Stimulated activated effector memory CD8-positive, alpha-beta T cell treated with anti-CD3 and anti-CD28 coated beads, Interleukin-12 subunit alpha, Interleukin-12 subunit beta, amount 100 ng/mL, for 72 hours (primary cell): Measurements from ENCODE around the gene NLGN2.

Experiments used
- ATAC-seq: fragments of 150-1000 bp; cut with Tn5 transposase; 2 replicates; pipeline ENCODE4 v1.10.0; 2021
- DNase-seq, 2 donors: peaks; one replicate each; pipeline ENCODE4 v3.0.0; 2021 to 2022; ENCODE audit warnings: low spot score in 2 of 2
- H3K27ac Mint-ChIP-seq: one replicate; pipeline ENCODE4 v1.8.0; 2022; ENCODE audit warnings: mild to moderate bottlenecking, mixed read lengths
- H3K36me3 Mint-ChIP-seq: one replicate; pipeline ENCODE4 v1.8.0; 2022; ENCODE audit warnings: mild to moderate bottlenecking, mixed read lengths
- H3K4me1 Mint-ChIP-seq: one replicate; pipeline ENCODE4 v1.8.0; 2022; ENCODE audit warnings: mixed read lengths
- H3K4me3 Mint-ChIP-seq: one replicate; pipeline ENCODE4 v1.8.0; 2022; ENCODE audit warnings: mild to moderate bottlenecking, mixed read lengths
- H3K9me3 Mint-ChIP-seq: one replicate; pipeline ENCODE4 v1.8.0; 2022; ENCODE audit warnings: mixed read lengths

NLGN2 gene

DNA sequence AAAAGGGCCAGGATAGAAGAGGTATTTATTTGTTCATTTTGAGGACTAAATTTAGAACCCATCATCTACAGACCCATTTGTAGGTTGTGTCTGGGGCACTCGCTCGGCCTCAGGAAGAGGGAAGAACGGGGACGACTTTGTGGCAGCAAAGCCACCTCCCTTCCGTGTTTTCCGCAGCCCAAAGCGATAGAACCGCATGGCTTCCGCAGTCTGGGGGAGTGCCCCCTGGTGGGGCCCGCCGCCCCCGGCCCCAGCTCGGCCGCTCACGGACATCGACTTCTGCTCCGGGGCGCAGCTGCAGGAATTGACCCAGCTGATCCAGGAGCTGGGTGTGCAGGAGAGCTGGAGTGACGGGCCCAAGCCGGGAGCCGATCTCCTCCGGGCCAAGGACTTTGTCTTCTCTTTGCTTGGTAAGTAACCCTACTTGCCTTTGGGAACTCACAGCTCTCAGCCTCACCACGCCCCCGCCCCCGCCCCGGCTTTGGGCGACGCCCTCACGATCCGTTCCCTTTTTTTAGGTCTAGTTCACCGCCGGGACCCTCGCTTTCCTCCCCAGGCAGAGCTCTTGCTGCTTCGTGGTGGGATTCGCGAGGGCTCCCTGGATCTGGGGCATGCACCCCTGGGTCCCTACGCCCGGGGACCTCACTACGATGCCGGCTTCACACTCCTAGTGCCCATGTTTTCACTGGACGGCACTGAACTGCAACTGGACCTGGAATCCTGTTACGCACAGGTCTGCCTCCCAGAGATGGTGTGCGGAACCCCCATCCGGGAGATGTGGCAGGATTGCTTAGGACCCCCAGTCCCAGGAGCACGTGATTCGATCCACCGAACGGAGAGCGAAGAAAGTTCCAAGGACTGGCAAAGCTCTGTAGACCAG is 28.3 kb downstream of the NLGN2 start:
- peak; percentile 56 to 86 for DNase-seq
- Mint-ChIP-seq H3K36me3 (peaks cover 42% of the 10 kb centered on the region), H3K27ac (peak overlapping the region; percentile 92), H3K4me3 (peak overlapping the region; percentile 90), H3K4me1 (peaks cover 41% of the 10 kb centered on the region), H3K9me3 (no peaks in the 10 kb centered on the region)
- peak; percentile 32 for ATAC-seq

DNA sequence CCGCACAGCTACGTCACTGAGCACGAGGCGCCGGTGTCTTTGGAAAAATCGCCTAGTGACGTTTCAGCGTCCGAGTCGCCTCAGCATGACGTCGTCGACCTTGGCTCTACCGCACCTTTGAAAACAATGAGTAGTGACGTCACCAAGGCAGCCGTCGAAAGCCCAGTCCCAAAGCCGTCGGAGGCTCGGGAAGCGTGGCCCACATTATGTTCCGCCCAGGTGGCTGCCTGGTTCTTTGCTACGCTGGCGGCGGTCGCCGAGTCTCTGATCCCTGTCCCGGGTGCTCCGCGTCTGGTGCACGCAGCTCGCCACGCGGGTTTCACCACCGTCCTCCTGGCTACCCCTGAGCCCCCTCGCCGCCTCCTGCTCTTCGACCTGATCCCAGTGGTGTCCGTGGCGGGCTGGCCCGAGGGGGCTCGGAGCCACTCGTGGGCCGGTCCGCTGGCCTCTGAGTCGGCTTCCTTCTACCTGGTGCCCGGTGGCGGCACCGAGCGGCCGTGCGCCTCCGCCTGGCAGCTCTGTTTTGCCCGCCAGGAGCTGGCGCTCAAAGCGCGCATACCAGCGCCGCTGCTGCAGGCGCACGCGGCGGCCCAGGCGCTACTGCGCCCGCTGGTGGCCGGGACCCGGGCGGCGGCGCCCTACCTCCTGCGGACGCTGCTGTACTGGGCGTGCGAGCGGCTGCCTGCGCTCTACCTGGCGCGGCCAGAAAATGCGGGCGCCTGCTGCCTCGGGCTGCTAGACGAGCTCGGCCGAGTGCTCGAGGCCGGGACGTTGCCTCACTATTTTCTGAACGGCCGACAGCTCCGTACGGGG is 29.1 kb downstream of the NLGN2 start:
- Mint-ChIP-seq H3K9me3 (no peaks in the 10 kb centered on the region), H3K27ac (peak overlapping the region; percentile 92), H3K36me3 (peaks cover 42% of the 10 kb centered on the region), H3K4me3 (peak overlapping the region; percentile 90), H3K4me1 (peaks cover 43% of the 10 kb centered on the region)
- ATAC-seq (peak; percentile 83), DNase-seq (peak; percentile 78 to 85)

DNA sequence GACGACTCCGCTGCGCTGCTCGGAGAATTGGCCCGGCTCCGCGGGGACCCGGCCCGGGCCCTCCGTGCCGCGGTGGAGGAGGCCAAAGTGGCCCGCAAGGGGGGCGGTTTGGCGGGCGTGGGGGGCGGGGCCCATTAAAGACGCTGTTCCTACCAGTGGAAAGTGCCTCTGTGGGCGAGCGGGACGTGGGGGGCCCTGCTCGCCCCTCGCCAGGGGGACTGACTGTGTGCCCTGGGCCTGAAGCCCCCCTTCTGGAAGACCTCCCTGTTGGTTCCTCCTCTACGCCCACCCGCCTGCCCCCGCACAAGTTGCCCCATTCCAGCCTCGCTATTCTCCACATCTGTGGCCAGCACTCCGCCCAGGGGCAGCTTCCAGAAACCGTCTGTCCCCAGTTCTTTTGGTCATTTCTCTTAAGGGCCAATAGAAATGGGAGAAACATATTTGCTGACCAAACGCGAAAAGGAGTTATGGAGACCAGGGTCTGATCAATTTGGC is 29.8 kb downstream of the NLGN2 start:
- Mint-ChIP-seq H3K4me1 (peaks cover 43% of the 10 kb centered on the region), H3K36me3 (peaks cover 42% of the 10 kb centered on the region), H3K4me3 (peak overlapping the region; percentile 90), H3K27ac (no peak overlapping the region), H3K9me3 (no peaks in the 10 kb centered on the region)
- DNase-seq (no peak), ATAC-seq (no peak)

DNA sequence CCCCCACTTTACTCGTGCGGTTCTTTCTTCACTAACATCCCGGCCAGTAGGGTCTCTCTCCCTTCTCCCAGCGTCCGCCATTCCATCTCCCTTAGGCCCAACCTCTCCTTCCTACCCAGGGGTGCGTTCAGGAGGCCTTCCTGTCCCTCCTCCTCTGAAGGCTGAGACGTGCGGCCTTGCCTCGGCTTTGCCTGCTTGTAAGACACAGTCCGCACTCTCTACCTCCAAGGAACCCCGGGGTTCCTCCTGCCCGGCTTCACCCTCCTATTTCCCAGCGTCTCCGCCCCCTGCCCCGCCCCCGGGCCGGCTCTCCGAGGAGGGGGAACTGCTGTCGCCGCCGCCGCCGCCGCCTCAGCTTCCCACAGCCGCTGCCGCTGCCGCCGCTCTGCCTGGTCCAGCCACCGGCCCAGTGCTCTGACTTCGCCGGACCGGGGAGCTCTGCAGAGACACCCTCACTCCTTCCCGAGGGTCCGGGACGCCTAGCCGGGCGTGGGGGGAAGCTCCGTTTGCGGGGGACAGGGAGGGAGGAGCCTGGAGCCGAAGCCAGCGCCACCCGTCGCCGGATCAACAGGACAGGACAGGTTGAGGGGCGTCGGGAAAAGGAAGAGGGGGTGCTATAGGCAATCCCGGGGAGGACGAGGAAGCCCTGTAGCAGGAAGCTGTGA is 30.4 kb downstream of the NLGN2 start:
- peak; percentile 22 to 60 for DNase-seq
- Mint-ChIP-seq H3K36me3 (peaks cover 42% of the 10 kb centered on the region), H3K9me3 (no peaks in the 10 kb centered on the region), H3K4me1 (peaks cover 43% of the 10 kb centered on the region), H3K27ac (peak overlapping the region; percentile 79), H3K4me3 (peak overlapping the region; percentile 90)
- no peak for ATAC-seq

DNA sequence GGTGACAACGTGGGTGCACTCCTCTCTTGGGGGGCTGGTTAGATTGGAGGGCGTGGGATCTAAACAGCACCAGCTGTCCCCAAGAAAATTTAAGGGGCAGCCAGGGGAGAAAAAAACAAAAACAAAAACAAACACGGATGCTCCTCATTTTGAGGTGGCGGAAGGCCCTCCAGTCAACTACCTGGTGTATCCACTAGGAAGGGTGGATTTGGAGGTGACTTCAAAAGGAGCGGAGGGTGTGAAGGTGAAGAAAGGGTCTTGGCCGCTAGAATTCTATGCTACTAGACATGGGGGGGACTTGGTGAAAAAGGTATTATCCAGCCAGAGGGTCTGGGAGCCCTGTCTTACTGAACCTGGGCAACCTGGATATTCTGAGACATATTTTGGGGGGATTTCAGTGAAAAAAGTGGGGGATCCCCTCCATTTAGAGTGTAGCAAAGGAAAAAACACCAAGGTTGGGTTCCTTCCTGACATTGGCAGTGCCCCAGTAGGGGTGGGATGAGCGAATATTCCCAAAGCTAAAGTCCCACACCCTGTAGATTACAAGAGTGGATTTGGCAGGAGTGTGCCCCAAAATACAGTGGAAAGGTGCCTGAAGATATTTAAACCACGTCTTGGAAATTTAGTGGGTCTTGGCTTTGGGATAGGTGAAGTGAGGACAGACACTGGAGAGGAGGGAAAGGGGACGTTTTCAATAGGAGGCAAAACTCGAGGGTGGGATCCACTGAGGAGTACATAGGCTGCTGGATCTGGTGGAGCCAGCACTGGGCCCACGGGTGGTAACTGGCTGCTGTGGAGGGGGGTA is 31.2 kb downstream of the NLGN2 start:
- Mint-ChIP-seq H3K4me1 (peaks cover 43% of the 10 kb centered on the region), H3K9me3 (no peaks in the 10 kb centered on the region), H3K27ac (peak overlapping the region; percentile 79), H3K4me3 (peak overlapping the region; percentile 90), H3K36me3 (peaks cover 42% of the 10 kb centered on the region)
- DNase-seq: no peak
- ATAC-seq: no peak

DNA sequence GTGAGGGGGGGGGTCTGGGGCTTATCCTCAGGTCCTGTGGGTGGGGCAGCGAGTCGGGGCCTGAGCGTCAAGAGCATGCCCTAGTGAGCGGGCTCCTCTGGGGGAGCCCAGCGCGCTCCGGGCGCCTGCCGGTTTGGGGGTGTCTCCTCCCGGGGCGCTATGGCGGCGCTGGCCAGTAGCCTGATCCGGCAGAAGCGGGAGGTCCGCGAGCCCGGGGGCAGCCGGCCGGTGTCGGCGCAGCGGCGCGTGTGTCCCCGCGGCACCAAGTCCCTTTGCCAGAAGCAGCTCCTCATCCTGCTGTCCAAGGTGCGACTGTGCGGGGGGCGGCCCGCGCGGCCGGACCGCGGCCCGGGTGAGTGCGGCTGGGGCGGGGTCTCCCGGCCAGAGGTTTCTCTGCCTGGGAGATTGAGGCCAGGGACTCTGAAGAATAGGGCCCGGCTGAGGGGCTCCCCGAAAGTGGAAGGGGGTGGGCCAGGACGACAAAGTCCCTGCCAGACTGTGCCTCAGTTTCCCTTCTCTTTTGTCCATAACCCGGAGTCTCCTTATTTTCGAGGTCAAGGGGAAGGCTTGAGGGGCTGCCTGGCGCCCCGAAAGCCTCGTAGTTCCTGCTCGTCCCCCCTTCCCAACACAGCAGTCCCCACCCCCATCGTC is 31.9 kb downstream of the NLGN2 start, which contains the start of gene FGF11:
TSS of gene FGF11 (plus strand) at position 51 of the 651 bp plus-strand sequence. CDS start at position 160, 109 bp downstream.
- H3K27ac Mint-ChIP-seq: peak within 1 kb of the TSS; percentile 84
- H3K4me1 Mint-ChIP-seq: peaks cover 43% of the 10 kb centered on the region

DNA sequence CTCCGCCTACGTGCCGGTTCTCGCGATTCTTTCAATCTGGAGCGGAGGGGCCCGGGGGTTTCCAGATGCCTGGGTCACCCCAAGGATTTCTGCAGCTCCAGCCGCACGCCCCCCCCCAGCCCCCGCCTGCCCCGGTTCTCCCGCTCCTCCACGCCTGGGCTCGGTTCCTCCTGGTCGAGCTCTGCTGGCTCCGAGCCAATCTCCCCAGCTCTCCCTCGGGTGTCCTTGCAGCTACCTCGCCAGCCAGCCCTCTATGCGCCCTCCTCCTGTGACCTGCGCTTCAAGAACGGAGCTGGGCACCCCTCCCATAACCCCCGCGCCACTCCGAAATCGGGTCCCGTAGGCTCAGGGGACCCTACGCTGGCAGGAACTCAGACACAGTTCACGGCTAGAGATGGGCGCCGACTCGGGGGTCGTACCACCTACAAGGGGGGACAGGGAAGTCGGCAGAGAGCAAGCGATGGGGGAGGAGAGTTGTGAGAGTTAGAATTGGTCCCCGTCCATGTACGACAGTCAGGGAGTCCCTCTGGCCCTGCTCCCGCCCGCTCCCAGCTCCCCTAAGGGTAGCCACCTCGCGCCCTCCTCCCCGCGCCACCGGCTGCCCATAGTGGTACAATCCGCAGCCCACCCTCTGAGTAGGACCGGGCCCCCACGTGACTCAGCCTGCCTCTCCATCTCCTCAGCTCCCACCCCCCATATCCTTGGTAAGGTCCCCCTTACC is 32.6 kb downstream of the NLGN2 start:
- no peaks in the 10 kb centered on the region for H3K9me3 Mint-ChIP-seq

More for the DNA sequence above, 31.9 kb downstream of the NLGN2 start, which contains the start of gene FGF11:
- peak within 1 kb of the TSS; percentile 90 for H3K4me3 Mint-ChIP-seq
- DNase-seq: no peak
- no peaks in the 10 kb centered on the region for H3K9me3 Mint-ChIP-seq
- peaks cover 42% of the 10 kb centered on the region for H3K36me3 Mint-ChIP-seq
- ATAC-seq: no peak

DNA sequence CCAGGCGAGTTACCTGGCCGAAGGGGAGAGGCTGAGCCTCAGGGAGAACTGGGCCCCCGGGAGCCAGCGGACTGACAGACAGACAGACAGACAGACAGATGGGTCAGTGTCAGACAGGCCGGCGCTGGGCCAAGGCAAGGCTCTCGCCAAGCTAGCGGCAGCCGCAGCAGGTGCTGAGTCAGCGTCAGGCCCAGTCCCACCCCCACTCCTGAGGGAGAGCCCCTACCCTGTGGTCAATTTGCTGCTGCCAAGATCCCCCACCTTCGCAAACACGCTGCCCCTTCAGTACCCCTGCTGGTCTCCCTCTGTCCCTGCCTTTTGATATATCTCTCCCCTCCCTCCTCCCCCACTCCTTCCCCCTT is 33.2 kb downstream of the NLGN2 start:
- H3K27ac Mint-ChIP-seq: peak overlapping the region; percentile 84
- peaks cover 52% of the 10 kb centered on the region for H3K4me1 Mint-ChIP-seq
- peaks cover 35% of the 10 kb centered on the region for H3K36me3 Mint-ChIP-seq
- DNase-seq (peak; percentile 15 to 59), ATAC-seq (no peak)
- no peaks in the 10 kb centered on the region for H3K9me3 Mint-ChIP-seq
- H3K4me3 Mint-ChIP-seq: peak overlapping the region; percentile 90

More for the DNA sequence above, 32.6 kb downstream of the NLGN2 start:
- Mint-ChIP-seq H3K27ac (peak overlapping the region; percentile 84), H3K36me3 (peaks cover 38% of the 10 kb centered on the region), H3K4me1 (peaks cover 47% of the 10 kb centered on the region), H3K4me3 (peak overlapping the region; percentile 90)
- ATAC-seq: no peak
- peak; percentile 18 to 65 for DNase-seq

DNA sequence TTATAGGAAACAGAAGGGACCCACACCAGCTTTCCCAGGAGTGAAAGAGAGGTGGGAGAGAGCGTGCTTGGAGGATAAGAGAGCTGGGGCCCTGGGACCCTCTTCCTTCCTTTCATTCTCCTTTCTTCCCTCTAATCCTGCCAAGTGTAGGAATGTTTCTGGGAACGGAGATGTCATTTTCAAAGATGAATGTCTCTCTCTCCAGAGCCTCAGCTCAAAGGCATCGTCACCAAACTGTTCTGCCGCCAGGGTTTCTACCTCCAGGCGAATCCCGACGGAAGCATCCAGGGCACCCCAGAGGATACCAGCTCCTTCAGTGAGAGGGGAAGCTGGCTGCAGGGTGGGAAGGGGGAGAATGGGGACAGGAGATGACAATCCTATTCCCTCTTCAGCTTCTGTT is 33.6 kb downstream of the NLGN2 start:
- H3K4me1 Mint-ChIP-seq: peaks cover 53% of the 10 kb centered on the region
- H3K4me3 Mint-ChIP-seq: peak overlapping the region; percentile 90
- H3K27ac Mint-ChIP-seq: no peak overlapping the region
- H3K9me3 Mint-ChIP-seq: no peaks in the 10 kb centered on the region
- ATAC-seq (no peak), DNase-seq (no peak)
- peaks cover 31% of the 10 kb centered on the region for H3K36me3 Mint-ChIP-seq

DNA sequence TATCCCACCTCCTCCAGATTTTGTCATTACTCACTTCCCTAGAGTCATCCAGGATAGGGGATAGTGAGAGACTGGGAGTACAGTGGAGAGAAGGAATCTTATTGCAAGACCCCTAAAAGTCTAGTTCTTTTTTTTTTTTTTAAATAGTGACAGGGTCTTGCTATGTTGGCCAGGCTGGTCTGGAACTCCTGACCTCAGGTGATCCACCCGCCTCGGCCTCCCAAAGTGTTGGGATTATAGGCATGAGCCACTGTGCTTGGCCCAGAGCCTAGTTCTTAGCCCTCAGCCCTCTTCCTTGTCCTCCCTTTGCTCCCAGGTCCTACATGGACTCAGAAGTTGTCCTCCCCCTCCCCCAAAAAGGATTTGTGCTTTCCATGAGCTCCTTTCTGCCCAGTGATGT is 34.5 kb downstream of the NLGN2 start:
- no peak for ATAC-seq
- no peak for DNase-seq
- Mint-ChIP-seq H3K27ac (no peak overlapping the region), H3K9me3 (no peaks in the 10 kb centered on the region), H3K4me3 (no peak overlapping the region), H3K4me1 (peaks cover 45% of the 10 kb centered on the region), H3K36me3 (peaks cover 22% of the 10 kb centered on the region)

DNA sequence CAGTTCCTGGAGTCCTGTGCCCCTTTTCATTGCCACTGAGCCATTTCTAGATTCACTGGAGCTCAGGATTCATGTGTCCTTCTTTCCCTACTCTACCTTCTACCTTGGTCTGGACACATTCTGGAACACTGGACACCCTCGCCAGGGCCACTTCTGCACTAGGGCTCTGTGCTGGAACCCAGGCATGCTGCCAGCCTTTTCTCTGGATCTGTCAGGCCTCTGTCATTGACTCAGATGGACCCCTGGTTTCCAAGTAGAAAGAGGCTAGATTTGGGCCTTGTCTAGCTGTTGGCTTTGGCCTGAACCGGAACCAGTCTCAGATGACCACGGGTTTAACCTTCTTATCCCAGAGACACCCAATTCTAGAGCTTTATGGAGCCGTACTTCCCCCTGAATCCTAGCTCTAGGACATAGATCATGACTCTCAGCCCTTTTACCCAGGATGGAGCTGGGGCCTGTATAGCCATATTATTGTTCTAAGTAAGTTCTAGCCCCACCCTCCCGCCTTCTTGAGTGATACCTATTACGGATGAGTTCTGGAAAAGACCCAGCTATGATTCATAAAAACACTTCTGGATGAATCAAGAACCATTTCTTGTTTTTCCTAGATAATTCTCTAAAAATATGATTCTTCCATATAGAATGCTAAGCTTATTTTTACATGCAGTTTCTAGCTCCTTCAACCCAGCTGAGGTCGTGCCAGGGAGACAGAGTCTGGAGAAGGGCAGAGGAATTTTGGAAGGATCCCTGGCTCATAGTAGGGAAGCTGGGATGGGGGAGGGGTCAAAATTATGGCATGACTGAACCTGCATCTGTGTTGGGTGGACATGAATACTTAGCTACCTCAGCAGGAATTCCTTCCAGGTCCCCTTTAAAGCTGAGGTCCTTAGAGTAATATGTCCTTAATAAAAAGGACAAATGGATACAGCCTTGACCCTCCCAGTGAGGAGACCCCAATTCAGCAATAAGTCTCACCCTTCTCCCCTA is 36.1 kb downstream of the NLGN2 start:
- Mint-ChIP-seq H3K27ac (no peak overlapping the region), H3K4me1 (peaks cover 32% of the 10 kb centered on the region), H3K9me3 (no peaks in the 10 kb centered on the region), H3K4me3 (no peak overlapping the region), H3K36me3 (peaks cover 7% of the 10 kb centered on the region)
- DNase-seq (no peak), ATAC-seq (no peak)

DNA sequence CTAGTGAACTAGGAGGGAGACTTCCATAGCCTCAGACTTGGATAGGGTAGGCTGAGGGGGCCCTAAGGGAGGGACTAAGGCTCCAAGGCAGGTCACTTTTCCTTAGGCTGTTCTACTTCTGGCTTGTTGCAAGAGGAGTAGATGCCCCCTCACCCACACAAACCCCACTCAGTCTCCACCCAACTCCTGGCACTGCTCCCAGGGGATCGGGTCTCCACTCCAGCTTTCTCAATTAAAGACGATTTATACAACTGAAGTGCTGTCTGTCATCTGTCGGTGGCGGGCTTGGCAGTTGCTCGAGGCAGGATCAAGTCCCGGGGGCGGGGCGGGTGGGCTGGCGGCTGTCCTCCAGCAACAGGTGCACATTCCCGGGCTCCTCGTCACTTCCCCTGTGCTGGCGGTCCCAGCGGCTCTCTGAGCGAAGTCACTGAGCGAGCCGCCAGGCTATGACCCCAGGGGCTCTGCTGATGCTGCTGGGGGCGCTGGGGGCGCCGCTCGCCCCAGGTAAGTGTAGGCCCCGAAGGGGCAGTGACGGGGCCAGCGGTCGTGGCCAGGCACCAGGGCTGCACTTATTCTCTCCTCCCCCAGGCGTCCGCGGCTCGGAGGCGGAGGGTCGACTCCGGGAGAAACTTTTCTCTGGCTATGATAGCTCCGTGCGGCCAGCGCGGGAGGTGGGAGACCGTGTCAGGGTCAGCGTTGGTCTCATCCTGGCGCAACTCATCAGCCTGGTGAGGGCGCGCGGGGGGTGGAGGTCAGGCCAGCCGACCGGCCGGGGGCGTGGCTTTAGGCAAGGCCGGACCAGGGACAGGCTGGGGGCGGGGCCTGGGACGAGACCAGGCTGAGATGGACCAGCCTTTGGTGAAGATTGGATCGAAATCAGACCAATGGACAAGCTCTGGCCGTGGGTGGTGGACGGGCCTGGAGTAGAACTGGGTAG is 37.3 kb downstream of the NLGN2 start, which contains the start of gene CHRNB1:
TSS of gene CHRNB1 (plus strand) at position 380 of the 937 bp plus-strand sequence. CDS start at position 447, 67 bp downstream.
- ATAC-seq (peak; percentile 19), DNase-seq (peak in 1 of 2 donors; percentile 56)
- H3K27ac Mint-ChIP-seq: no peak within 1 kb of the TSS
- no peaks in the 10 kb centered on the region for H3K9me3 Mint-ChIP-seq
- peaks cover 6% of the 10 kb centered on the region for H3K36me3 Mint-ChIP-seq
- peak within 1 kb of the TSS; percentile 73 for H3K4me3 Mint-ChIP-seq
- peaks cover 25% of the 10 kb centered on the region for H3K4me1 Mint-ChIP-seq
